HEK293 (cell line): Measurements from ENCODE around the gene CHAC1.
A peak's percentile ranks its signal among the peaks of the same experiment; 100 is the strongest.

Source experiments
- CTCF ChIA-PET: fragments of 350-600 bp; formaldehyde crosslinking; extraction: SDS; loops from one replicate; lab custom pipeline; 2021; ENCODE audit warnings: antibody characterized with exemption; lab: Yijun Ruan, JAX
- POLR2A ChIA-PET: fragments of 300-600 bp; formaldehyde crosslinking; extraction: SDS; loops from one replicate; lab custom pipeline; 2020; ENCODE audit warnings: antibody characterized with exemption, inconsistent platforms; lab: Yijun Ruan, JAX
- H3K27ac ChIP-seq: fragments of 200-500 bp; sonication (Bioruptor generic); 2 replicates; pipeline ENCODE4 v1.5.1; 2014; ENCODE audit warnings: low read depth, low read length, control low read depth, inconsistent platforms; ENCODE audit errors: extremely low read depth
- H3K36me3 ChIP-seq, 2 experiments: fragments of 200-500 bp in 1 of 2; sonication (Bioruptor generic) in 1 of 2; 1 replicate in 1 of 2; 2 replicates in 1 of 2; pipeline ENCODE4 v1.5.1; 2014 to 2017; ENCODE audit warnings: inconsistent platforms in 2 of 2, low read length in 2 of 2; ENCODE audit not compliant: control insufficient read depth in 2 of 2, insufficient read depth in 1 of 2
- H3K4me1 ChIP-seq: fragments of 200-500 bp; sonication (Bioruptor generic); 2 replicates; pipeline ENCODE4 v1.5.1; 2014; ENCODE audit warnings: mild to moderate bottlenecking, low read length, inconsistent platforms; ENCODE audit not compliant: control insufficient read depth, insufficient read depth
- H3K4me3 ChIP-seq: 2 replicates; pipeline ENCODE4 v1.5.1; 2011; ENCODE audit warnings: low read depth, mild to moderate bottlenecking, control low read depth, low read length, moderate library complexity
- H3K9me3 ChIP-seq: fragments of 200-500 bp; sonication (Bioruptor generic); 2 replicates; pipeline ENCODE4 v1.5.1; 2014; ENCODE audit warnings: low read depth, low read length, inconsistent platforms; ENCODE audit not compliant: control insufficient read depth, insufficient read depth
- BCL11B ChIP-seq: fragments of 450-650 bp; formaldehyde crosslinking; IDR thresholded peaks from 2 replicates; pipeline ENCODE4 v1.5.1; 2016; ENCODE audit warnings: low read depth, missing biosample characterization, missing genetic modification characterization
- EGR2 ChIP-seq: fragments of 450-650 bp; formaldehyde crosslinking; IDR thresholded peaks from 2 replicates; pipeline ENCODE4 v1.5.1; 2016; ENCODE audit warnings: low read depth, missing biosample characterization, missing genetic modification characterization
- GFI1B ChIP-seq: fragments of 450-650 bp; formaldehyde crosslinking; IDR thresholded peaks from 2 replicates; pipeline ENCODE4 v1.5.1; 2016; ENCODE audit warnings: missing biosample characterization, missing genetic modification characterization
- GLI4 ChIP-seq: fragments of 450-650 bp; formaldehyde crosslinking; IDR thresholded peaks from 2 replicates; pipeline ENCODE4 v1.5.1; 2016; ENCODE audit warnings: missing biosample characterization, missing genetic modification characterization
- OVOL3 ChIP-seq: fragments of 450-650 bp; formaldehyde crosslinking; IDR thresholded peaks from 2 replicates; pipeline ENCODE4 v1.5.1; 2016; ENCODE audit warnings: missing biosample characterization, missing genetic modification characterization
- SP7 ChIP-seq: fragments of 450-650 bp; formaldehyde crosslinking; IDR thresholded peaks from 2 replicates; pipeline ENCODE4 v1.5.1; 2016; ENCODE audit warnings: missing biosample characterization, missing genetic modification characterization
- ZBTB1 ChIP-seq: fragments of 450-650 bp; formaldehyde crosslinking; IDR thresholded peaks from 2 replicates; pipeline ENCODE4 v1.5.1; 2016; ENCODE audit warnings: missing biosample characterization, missing genetic modification characterization
- ZBTB21 ChIP-seq: fragments of 450-650 bp; formaldehyde crosslinking; IDR thresholded peaks from 2 replicates; pipeline ENCODE4 v1.5.1; 2017; ENCODE audit warnings: missing biosample characterization, missing genetic modification characterization
- ZBTB44 ChIP-seq: fragments of 450-650 bp; IDR thresholded peaks from 2 replicates; pipeline ENCODE4 v1.5.1; 2018; ENCODE audit warnings: missing biosample characterization, mild to moderate bottlenecking, missing genetic modification characterization
- ZBTB48 ChIP-seq: fragments of 450-650 bp; formaldehyde crosslinking; IDR thresholded peaks from 2 replicates; pipeline ENCODE4 v1.5.1; 2016; ENCODE audit warnings: missing biosample characterization, missing genetic modification characterization
- ZEB2 ChIP-seq: fragments of 450-650 bp; formaldehyde crosslinking; IDR thresholded peaks from 2 replicates; pipeline ENCODE4 v1.5.1; 2016; ENCODE audit warnings: missing biosample characterization, missing genetic modification characterization
- ZFHX2 ChIP-seq: fragments of 450-650 bp; formaldehyde crosslinking; conservative IDR thresholded peaks from 2 replicates; pipeline ENCODE4 v1.5.1; 2016; ENCODE audit warnings: missing biosample characterization, missing genetic modification characterization
- ZNF138 ChIP-seq: fragments of 450-650 bp; formaldehyde crosslinking; IDR thresholded peaks from 2 replicates; pipeline ENCODE4 v1.5.1; 2016; ENCODE audit warnings: missing biosample characterization, missing genetic modification characterization, borderline replicate concordance
- ZNF391 ChIP-seq: fragments of 450-650 bp; formaldehyde crosslinking; IDR thresholded peaks from 2 replicates; pipeline ENCODE4 v1.5.1; 2016; ENCODE audit warnings: low read depth, missing biosample characterization, missing genetic modification characterization, borderline replicate concordance
- ZNF426 ChIP-seq: fragments of 450-650 bp; formaldehyde crosslinking; IDR thresholded peaks from 2 replicates; pipeline ENCODE4 v1.5.1; 2017; ENCODE audit warnings: missing biosample characterization, missing genetic modification characterization, mild to moderate bottlenecking, inconsistent platforms, moderate library complexity
- ZNF514 ChIP-seq: fragments of 450-650 bp; formaldehyde crosslinking; IDR thresholded peaks from 2 replicates; pipeline ENCODE4 v1.5.1; 2016; ENCODE audit warnings: missing biosample characterization, missing genetic modification characterization
- ZNF529 ChIP-seq: fragments of 450-650 bp; formaldehyde crosslinking; IDR thresholded peaks from 2 replicates; pipeline ENCODE4 v1.5.1; 2017; ENCODE audit warnings: missing genetic modification characterization, missing biosample characterization; ENCODE audit not compliant: insufficient replicate concordance
- ZNF549 ChIP-seq: fragments of 450-650 bp; IDR thresholded peaks from 2 replicates; pipeline ENCODE4 v1.5.1; 2018; ENCODE audit warnings: missing biosample characterization, missing genetic modification characterization, mild to moderate bottlenecking, inconsistent platforms, moderate library complexity
- ZNF624 ChIP-seq: fragments of 450-650 bp; formaldehyde crosslinking; IDR thresholded peaks from 2 replicates; pipeline ENCODE4 v1.5.1; 2017; ENCODE audit warnings: missing biosample characterization, missing genetic modification characterization
- ZNF658 ChIP-seq: fragments of 450-650 bp; formaldehyde crosslinking; IDR thresholded peaks from 2 replicates; pipeline ENCODE4; 2016; ENCODE audit warnings: missing biosample characterization, missing genetic modification characterization
- ZNF830 ChIP-seq: fragments of 450-650 bp; IDR thresholded peaks from 2 replicates; pipeline ENCODE4 v1.5.0; 2018; ENCODE audit warnings: missing biosample characterization, missing genetic modification characterization, low read depth, mild to moderate bottlenecking, moderate library complexity

The CHAC1 gene

GRCh38 chr15:40990080-40990479 is 36.8 kb downstream of the CHAC1 start:
- H3K36me3 ChIP-seq: peaks cover 8 to 59% of the 10 kb centered on the region in 2 experiments; a peak in 2 of 3 replicates
- H3K9me3 ChIP-seq: no peaks in the 10 kb centered on the region
- no peaks in the 10 kb centered on the region for H3K4me1 ChIP-seq
- no peak overlapping the region for H3K27ac ChIP-seq
- POLR2A ChIA-PET: interaction anchor here (1.4 kb wide), 1 partner anchor 37 kb away, joined by 3 read pairs; the partner anchor contains the start of gene CHAC1
- TF ChIP-seq OVOL3: no peak
- TF ChIP-seq ZNF830 (tag by site-specific recombination): no peak
- TF ChIP-seq ZNF529 (tag by site-specific recombination): no peak
- no peak for TF ChIP-seq ZNF514 (tag by site-specific recombination)
- TF ChIP-seq GLI4: no peak
- TF ChIP-seq BCL11B: no peak
- TF ChIP-seq ZNF658 (tag by site-specific recombination): no peak
- TF ChIP-seq ZNF624: no peak
- TF ChIP-seq ZFHX2 (tag by site-specific recombination): no peak
- TF ChIP-seq ZNF549 (tag by site-specific recombination): no peak
- TF ChIP-seq GFI1B (tag by site-specific recombination): no peak
- TF ChIP-seq ZBTB48 (tag by site-specific recombination): no peak
- no peak for TF ChIP-seq ZNF426 (tag by site-specific recombination)
- no peak for TF ChIP-seq ZBTB1 (tag by site-specific recombination)
- CTCF ChIA-PET: no interaction called here
- H3K4me3 ChIP-seq: no peak overlapping the region

- ChIA-PET CTCF (no interaction called here), POLR2A (interaction anchor here (1.4 kb wide), 1 partner anchor 38 kb away, joined by 3 read pairs; the partner anchor contains the start of gene CHAC1)
- Histone ChIP-seq H3K36me3 (peaks cover 8 to 59% of the 10 kb centered on the region in 2 experiments; a peak in 2 of 3 replicates), H3K27ac (no peak overlapping the region)
- peak; percentile 46 for TF ChIP-seq ZFHX2 (tag by site-specific recombination)
- peak; percentile 35; the same call in 1 of the 2 replicates for TF ChIP-seq EGR2 (tag by site-specific recombination)
- TF ChIP-seq ZEB2 (tag by site-specific recombination): no peak
- TF ChIP-seq, all 188 proteins: peak for 2
- Histone ChIP-seq H3K9me3 (no peaks in the 10 kb centered on the region), H3K4me1 (no peaks in the 10 kb centered on the region), H3K4me3 (no peak overlapping the region)
Measured at GRCh38 chr15:40990789-40991188, 37.5 kb downstream of the CHAC1 start.

GRCh38 chr15:40991355-40991754 is 38.1 kb downstream of the CHAC1 start:
- Histone ChIP-seq H3K36me3 (peaks cover 4 to 57% of the 10 kb centered on the region in 2 experiments; a peak in 2 of 3 replicates), H3K27ac (no peak overlapping the region), H3K4me1 (no peaks in the 10 kb centered on the region), H3K4me3 (no peak overlapping the region), H3K9me3 (no peaks in the 10 kb centered on the region)
- ChIA-PET POLR2A (interaction anchor here (1.4 kb wide), 1 partner anchor 38 kb away, joined by 3 read pairs; the partner anchor contains the start of gene CHAC1), CTCF (interaction anchor here (0.8 kb wide), 1 partner anchor 34 kb away, joined by 3 read pairs; no protein-coding TSS in a partner anchor)
- TF ChIP-seq ZBTB44 (tag by site-specific recombination): no peak
- TF ChIP-seq ZBTB21 (tag by site-specific recombination): no peak
- TF ChIP-seq ZNF391 (tag by site-specific recombination): no peak
- TF ChIP-seq ZNF138 (tag by site-specific recombination): no peak
- TF ChIP-seq SP7 (tag by site-specific recombination): 0 out of 2 replicates have a peak, but pooled peaks have one; percentile 24
